GM10847 (cell line): Measurements from ENCODE around the gene CYBRD1.

Experiments
- POLR2A ChIP-seq: IDR thresholded peaks from 2 replicates; pipeline ENCODE4 v1.6.1; 2011; ENCODE audit not compliant: insufficient read length; ENCODE audit errors: extremely low read depth

The CYBRD1 gene

DNA sequence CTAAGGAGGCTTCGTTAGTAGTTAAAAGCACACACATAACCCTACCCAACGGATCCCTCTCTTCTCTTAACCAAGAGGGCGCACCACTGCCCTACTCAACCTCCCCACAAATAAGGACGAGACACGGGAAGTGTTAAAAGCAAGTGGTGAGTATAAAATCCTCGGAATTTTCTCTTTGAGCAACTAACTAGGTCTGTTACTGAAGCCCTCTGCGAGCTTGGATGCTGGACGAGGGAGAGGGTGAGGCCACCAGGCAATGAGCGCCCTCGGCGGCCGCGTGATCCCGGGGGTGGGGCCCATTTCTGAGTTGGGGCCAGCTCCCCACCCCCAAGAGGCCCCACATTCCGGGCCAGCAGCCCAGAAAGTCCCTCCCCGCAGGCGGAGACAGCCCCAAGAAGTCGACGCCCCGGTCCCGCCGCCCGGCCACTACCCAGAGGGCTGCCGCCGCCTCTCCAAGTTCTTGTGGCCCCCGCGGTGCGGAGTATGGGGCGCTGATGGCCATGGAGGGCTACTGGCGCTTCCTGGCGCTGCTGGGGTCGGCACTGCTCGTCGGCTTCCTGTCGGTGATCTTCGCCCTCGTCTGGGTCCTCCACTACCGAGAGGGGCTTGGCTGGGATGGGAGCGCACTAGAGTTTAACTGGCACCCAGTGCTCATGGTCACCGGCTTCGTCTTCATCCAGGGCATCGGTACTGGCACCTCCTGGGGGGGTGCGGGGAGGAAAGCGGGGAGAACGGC is at the start of gene CYBRD1:
TSS of gene CYBRD1 (plus strand) at position 423 of the 736 bp plus-strand sequence. CDS start at position 495, 72 bp downstream.
- peak; percentile 60 for TF ChIP-seq POLR2A

DNA sequence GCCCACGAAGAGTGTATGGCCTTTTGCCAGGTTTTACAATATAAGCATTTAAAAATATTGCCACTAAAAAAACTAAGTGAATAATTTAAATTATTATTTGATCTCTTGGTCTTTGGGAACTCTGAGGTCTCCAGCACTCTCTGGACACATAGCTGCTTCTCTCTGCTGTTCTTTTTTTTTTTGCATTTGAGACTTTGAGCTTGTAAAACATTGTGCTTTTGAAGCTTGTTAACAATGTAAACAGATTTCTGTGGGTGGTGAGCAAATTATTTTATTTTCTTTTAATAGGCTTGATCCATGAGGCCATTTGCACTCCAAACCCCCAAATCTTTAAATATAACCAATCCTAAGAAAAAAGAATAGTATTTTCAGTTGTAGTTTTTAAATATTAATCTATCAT is 46.3 kb upstream of the CYBRD1 start:
- TF ChIP-seq POLR2A = no peak

DNA sequence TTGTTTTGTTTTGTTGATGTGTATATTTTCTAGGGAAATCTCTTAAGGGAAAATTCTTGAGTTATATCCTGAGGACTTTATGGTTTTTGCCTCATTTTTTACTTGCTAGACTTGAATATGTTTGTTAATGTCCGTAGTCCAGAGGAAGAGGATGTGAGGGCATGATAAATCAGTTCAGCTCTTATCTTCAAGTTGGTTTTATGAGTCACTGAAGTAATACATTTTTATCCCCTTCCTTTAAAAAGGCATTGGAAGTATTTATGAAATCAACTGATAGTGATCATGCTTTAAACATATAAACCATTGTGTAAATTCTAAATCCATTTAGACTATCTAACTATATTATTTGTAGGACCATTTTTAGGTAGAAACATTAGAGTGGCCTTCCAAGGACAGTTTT is 43.9 kb upstream of the CYBRD1 start:
- TF ChIP-seq POLR2A = no peak

- TF ChIP-seq POLR2A = no peak
Measured at GRCh38 chr2:171479154-171479814, 43.0 kb upstream of the CYBRD1 start.

DNA sequence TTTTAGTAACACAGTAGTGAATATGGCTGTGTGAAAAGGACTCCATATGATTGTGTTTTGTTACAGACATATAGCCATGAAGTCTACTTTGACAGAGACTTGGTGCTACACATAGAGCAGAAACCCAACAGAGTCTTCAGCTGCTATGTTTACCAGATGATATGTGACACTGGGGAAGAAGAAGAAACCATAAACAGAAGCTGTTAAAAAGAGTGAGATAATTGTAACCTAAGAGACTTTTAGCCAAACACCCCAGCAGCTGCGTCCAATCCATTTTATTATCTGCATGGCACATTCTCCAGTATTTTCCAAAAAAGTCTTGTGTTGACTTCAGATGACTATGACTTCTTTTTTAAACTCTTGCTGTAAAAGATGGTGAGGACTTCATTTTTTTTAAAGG is 41.4 kb upstream of the CYBRD1 start:
- no peak for TF ChIP-seq POLR2A

DNA sequence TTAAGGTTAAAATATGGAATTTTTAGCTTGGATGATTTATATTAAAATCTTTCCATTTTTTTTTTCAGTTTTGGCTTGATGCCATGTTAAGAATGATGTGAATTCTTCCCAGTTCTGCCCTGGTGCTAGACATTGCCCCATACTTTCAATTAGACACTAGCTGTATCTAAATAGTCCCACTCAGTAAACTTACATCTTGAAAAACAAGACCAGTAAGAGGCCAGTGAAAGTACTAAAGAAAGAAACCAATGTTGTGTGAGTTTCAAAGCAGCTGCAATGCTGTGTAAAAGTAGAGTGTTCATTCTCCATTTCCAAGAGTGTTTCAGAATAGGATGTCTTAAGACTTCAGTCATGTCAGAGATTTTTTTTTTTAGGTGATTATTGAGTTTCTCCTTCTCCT is 40.0 kb upstream of the CYBRD1 start:
- no peak for TF ChIP-seq POLR2A

DNA sequence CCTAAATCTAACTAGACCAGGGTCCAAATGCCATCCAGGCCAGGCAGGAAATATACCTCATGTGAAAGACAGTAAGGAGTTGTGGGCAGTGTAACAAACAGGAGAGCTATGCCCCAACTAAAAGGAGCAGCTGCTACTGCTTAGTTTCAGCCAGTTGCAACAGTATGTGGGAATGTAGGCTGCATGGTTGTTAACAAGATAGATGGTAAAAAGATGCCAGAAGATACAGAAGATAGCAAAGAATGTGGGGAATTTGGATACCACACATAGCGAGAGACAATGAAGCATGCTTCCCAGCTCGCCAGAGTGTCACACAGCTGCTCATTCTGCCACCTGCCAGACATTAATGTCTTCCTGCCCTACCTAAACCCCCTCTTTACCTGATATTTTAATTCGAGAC is 39.4 kb upstream of the CYBRD1 start:
- TF ChIP-seq POLR2A = no peak

GRCh38 chr2:171483793-171484192 is 38.5 kb upstream of the CYBRD1 start:
- TF ChIP-seq POLR2A = no peak

DNA sequence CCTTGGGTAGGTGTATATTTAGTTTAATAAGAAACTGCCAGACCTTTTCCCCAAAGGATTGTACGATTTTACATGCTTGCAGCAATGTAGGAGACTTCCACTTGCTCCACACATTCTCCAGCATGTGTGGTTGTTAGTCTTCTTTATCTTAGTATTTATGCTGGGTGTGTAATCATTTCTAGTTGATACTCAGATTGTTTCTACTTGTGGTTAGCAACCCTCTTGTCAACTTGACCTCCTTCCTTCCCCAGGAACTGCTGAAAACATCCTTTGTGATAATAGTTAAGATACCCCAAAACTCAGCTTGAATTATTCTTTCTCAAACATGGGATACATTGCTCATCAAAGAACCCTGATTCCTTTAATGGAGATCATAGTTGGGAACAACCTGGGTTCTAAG is 37.2 kb upstream of the CYBRD1 start:
- TF ChIP-seq POLR2A = no peak

- TF ChIP-seq POLR2A = no peak
Measured at GRCh38 chr2:171487201-171487600, 35.1 kb upstream of the CYBRD1 start.

DNA sequence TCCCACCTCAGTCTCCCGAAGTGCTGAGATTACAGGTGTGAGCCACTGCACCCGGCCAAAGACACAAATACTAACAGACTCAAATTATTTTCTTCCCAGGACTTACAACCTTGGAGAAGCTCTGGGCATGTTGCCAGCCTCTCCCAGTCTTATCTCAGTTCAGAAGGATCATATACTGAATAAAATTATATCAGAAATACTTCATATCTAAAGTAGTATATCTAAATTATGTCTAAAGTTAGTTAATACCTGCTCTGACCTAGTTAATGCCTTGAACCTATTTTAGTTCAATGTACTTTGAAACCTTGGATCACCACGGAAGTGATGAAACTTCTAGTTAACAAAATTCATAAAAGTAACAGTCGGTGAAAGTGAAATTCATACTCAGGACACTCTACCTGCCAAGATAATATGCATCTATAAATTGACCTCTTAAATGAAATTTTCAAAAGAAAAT is 34.4 kb upstream of the CYBRD1 start:
- no peak for TF ChIP-seq POLR2A

- TF ChIP-seq POLR2A = no peak
Measured at GRCh38 chr2:171490577-171490976, 31.7 kb upstream of the CYBRD1 start.

GRCh38 chr2:171491292-171491691 is 31.0 kb upstream of the CYBRD1 start:
- TF ChIP-seq POLR2A = no peak

- no peak for TF ChIP-seq POLR2A
Measured at GRCh38 chr2:171492664-171493063, 29.6 kb upstream of the CYBRD1 start.

DNA sequence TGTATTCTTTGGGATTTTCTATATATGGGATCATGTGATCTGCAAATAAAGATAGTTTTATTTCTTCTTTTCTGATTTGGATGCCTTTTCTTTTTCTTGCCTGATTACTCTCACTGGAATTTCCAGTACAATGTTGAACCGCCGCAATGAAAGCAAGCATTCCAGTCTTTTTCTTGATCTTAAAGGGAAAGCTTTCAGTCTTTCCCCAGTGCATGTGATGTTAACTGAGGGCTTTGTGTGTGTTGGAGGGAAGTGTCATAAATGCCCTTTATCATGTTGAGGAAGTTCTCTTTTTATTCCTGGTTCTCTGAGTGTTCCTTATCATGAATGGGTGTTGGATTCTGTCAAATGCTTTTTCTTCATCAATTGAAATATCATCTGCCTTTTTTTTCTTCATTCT is 16.9 kb upstream of the CYBRD1 start:
- no peak for TF ChIP-seq POLR2A

- TF ChIP-seq POLR2A = no peak
Measured at GRCh38 chr2:171509945-171510731, 12.1 kb upstream of the CYBRD1 start.
